ENCODE results near the gene ZNF28. TPM values are rescaled to one million over a fixed set of nuclear protein-coding genes. Genes with fewer than 3 reads are reported as not detected.
"Not testable (repeated sequence)": the region's sequence is repeated elsewhere in the genome, so short reads cannot be mapped to it uniquely, and the experiment has no call there.

The ZNF28 gene
- total and polyA plus RNA-seq, 10 of the 15 experiments (the other 5 are each of a cell fraction or from before 2014, with no cell fraction given), result 5.9 to 31.1 (median 15.3) TPM

GRCh38 chr19:52857378-52858191 is 36.2 kb upstream of the ZNF28 start, which contains the start of gene ZNF468:
TSS of gene ZNF468 (minus strand) at chr19:52857619. CDS start at chr19:52854272, 3,347 bp downstream.
- H3K36me3 ChIP-seq (ENCODE audit: control insufficient read depth in 2 of 2, insufficient read depth in 2 of 2, low read length in 1 of 2); CTCF ChIA-PET; H3K4me1 ChIP-seq (ENCODE audit: control insufficient read depth, insufficient read depth, low read length); H3K79me2 ChIP-seq (ENCODE audit: control insufficient read depth, insufficient read depth, low read length); BruUV-seq (replicated peaks); RAD21 ChIA-PET (ENCODE audit: unreplicated experiment); H4K20me1 ChIP-seq (ENCODE audit: control insufficient read depth, insufficient read depth); H3K27me3 ChIP-seq (replicated peaks in 1 of 2; ENCODE audit: control insufficient read depth in 2 of 2, insufficient read depth in 2 of 2, low read length in 1 of 2); H3K9me3 ChIP-seq (replicated peaks; ENCODE audit: control insufficient read depth, insufficient read depth, low read length); intact Hi-C loops (cut with micrococcal nuclease; ENCODE audit: unreplicated experiment); POLR2A ChIA-PET: not testable (repeated sequence)
- Histone ChIP-seq H3K9ac (ENCODE audit: control insufficient read depth, insufficient read depth, low read length) (peak within 1 kb of the TSS; percentile 75), H3K4me3 (peak within 1 kb of the TSS; percentile 92), H3K4me2 (ENCODE audit: control insufficient read depth, insufficient read depth) (peak within 1 kb of the TSS; percentile 58), H2AFZ (ENCODE audit: control insufficient read depth, low read depth, low read length) (peak within 1 kb of the TSS; percentile 55), H3K27ac (ENCODE audit: control insufficient read depth, insufficient read depth) (peak within 1 kb of the TSS; percentile 68)
- whole genome bisulfite sequencing (ENCODE audit: insufficient coverage, insufficient replicate concordance, low lambda C conversion rate, missing lambda C conversion rate), result 6% methylated on average over 40 of the region's 43 CpGs
- TF ChIP-seq POLR2AphosphoS5 (IDR thresholded peaks at IDR 0.05; ENCODE audit: low read length) (peak; percentile 84), POLR2A (IDR thresholded peaks at IDR 0.05; ENCODE audit: low read depth, low read length) (peak; percentile 71), MXI1 (IDR thresholded peaks at IDR 0.05; ENCODE audit: low read depth, low read length) (0 out of 2 replicates have a peak, but pooled peaks have one; percentile 47), NR2F1 (conservative IDR thresholded peaks at IDR 0.05) (peak; percentile 50), EGR1 (IDR thresholded peaks at IDR 0.05; ENCODE audit: borderline replicate concordance in 1 of 2, low read depth in 2 of 2, low read length in 2 of 2) (0 out of 3 replicates have a peak, but pooled peaks of 1 of the 2 experiments have one; percentile 13), RUNX3 (IDR thresholded peaks at IDR 0.05; ENCODE audit: low read length) (peak; percentile 39; the same call in 1 of the 2 replicates), SMAD5 (IDR thresholded peaks at IDR 0.05; ENCODE audit: low read depth) (peak; percentile 26; the same call in 1 of the 2 replicates), BHLHE40 (IDR thresholded peaks at IDR 0.05; ENCODE audit: borderline replicate concordance in 1 of 2, low read depth in 2 of 2, low read length in 1 of 2) (peak in 1 of 2 experiments; percentile 32; a peak in 1 of 4 replicates), NRF1 (conservative IDR thresholded peaks at IDR 0.05; ENCODE audit: low read depth, low read length) (peak; percentile 42), SIN3A (IDR thresholded peaks at IDR 0.05; ENCODE audit: low read depth, low read length) (peak; percentile 42; the same call in 1 of the 2 replicates), POLR2AphosphoS2 (IDR thresholded peaks at IDR 0.05; ENCODE audit: low read depth, low read length) (0 out of 2 replicates have a peak, but pooled peaks have one; percentile 65), POU2F2 (IDR thresholded peaks at IDR 0.05; ENCODE audit: borderline replicate concordance, low read depth, low read length) (0 out of 3 replicates have a peak, but pooled peaks have one; percentile 39), PML (IDR thresholded peaks at IDR 0.05; ENCODE audit: low read length) (0 out of 2 replicates have a peak, but pooled peaks have one; percentile 54), IKZF1 (conservative IDR thresholded peaks at IDR 0.05) (peak; percentile 10; the same call in 1 of the 2 replicates), E4F1 (IDR thresholded peaks at IDR 0.05; ENCODE audit: borderline replicate concordance, partially characterized antibody) (peak; percentile 76), RELA (IDR thresholded peaks at IDR 0.05; ENCODE audit: borderline replicate concordance, partially characterized antibody) (peak; percentile 13), TAF1 (IDR thresholded peaks at IDR 0.05; ENCODE audit: borderline replicate concordance, low read depth, low read length) (peak; percentile 55; the same call in 1 of the 2 replicates)
- TF ChIP-seq, protein P1, sequence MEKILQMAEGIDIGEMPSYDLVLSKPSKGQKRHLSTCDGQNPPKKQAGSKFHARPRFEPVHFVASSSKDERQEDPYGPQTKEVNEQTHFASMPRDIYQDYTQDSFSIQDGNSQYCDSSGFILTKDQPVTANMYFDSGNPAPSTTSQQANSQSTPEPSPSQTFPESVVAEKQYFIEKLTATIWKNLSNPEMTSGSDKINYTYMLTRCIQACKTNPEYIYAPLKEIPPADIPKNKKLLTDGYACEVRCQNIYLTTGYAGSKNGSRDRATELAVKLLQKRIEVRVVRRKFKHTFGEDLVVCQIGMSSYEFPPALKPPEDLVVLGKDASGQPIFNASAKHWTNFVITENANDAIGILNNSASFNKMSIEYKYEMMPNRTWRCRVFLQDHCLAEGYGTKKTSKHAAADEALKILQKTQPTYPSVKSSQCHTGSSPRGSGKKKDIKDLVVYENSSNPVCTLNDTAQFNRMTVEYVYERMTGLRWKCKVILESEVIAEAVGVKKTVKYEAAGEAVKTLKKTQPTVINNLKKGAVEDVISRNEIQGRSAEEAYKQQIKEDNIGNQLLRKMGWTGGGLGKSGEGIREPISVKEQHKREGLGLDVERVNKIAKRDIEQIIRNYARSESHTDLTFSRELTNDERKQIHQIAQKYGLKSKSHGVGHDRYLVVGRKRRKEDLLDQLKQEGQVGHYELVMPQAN (conservative IDR thresholded peaks at IDR 0.05), result peak; percentile 64; the same call in 1 of the 2 replicates
- ATAC-seq (peak; percentile 100), FAIRE-seq (peak; percentile 99), DNase-seq (ENCODE audit: low read depth, low spot score) (peak; percentile 23)
- in situ Hi-C loops (cut with MboI), result loop anchor here (5.0 kb wide), 1 partner anchor 85 kb away; no protein-coding TSS in a partner anchor
- SMC1A ChIA-PET (ENCODE audit: uncharacterized antibody, unreplicated experiment), result interaction anchor here (0.9 kb wide), 1 partner anchor 81 kb away, joined by 3 read pairs; no protein-coding TSS in a partner anchor
